NAMALWA (cell line): ENCODE measurements around the gene LECT2.

Experiments used
- DNase-seq: peaks from one replicate; pipeline ENCODE4 v3.0.0-alpha.2; 2015; ENCODE audit warnings: low spot score

Gene LECT2

GRCh38 chr5:135934939-135935338, 19.8 kb downstream of the LECT2 start:
- DNase-seq = no peak

- DNase-seq = no peak
Measured at GRCh38 chr5:135930949-135931295, 23.9 kb downstream of the LECT2 start.

GRCh38 chr5:135930029-135930948, 24.5 kb downstream of the LECT2 start:
- no peak for DNase-seq

GRCh38 chr5:135921388-135921787, 33.4 kb downstream of the LECT2 start:
- DNase-seq = no peak

GRCh38 chr5:135920199-135920598, 34.6 kb downstream of the LECT2 start:
- no peak for DNase-seq

GRCh38 chr5:135916638-135917263, 38.0 kb downstream of the LECT2 start:
- no peak for DNase-seq

GRCh38 chr5:135915466-135916001, 39.2 kb downstream of the LECT2 start:
- no peak for DNase-seq

- DNase-seq = no peak
Measured at GRCh38 chr5:135913713-135914626, 40.8 kb downstream of the LECT2 start.

- no peak for DNase-seq
Measured at GRCh38 chr5:135905144-135905543, 49.6 kb downstream of the LECT2 start.

- DNase-seq = no peak
Measured at GRCh38 chr5:135901633-135902032, 53.1 kb downstream of the LECT2 start.

- DNase-seq = no peak
Measured at GRCh38 chr5:135900276-135900675, 54.5 kb downstream of the LECT2 start.

GRCh38 chr5:135898651-135899050, 56.1 kb downstream of the LECT2 start:
- DNase-seq = no peak
